Measurements from ENCODE around the gene GKN2. TPM values are rescaled to one million over a fixed set of nuclear protein-coding genes. Genes with fewer than 3 reads are reported as not detected.
A peak's percentile ranks its signal among the peaks of the same experiment; 100 is the strongest.

The GKN2 gene
- total RNA-seq, 1 experiment from 2014 or later, result not detected

DNA sequence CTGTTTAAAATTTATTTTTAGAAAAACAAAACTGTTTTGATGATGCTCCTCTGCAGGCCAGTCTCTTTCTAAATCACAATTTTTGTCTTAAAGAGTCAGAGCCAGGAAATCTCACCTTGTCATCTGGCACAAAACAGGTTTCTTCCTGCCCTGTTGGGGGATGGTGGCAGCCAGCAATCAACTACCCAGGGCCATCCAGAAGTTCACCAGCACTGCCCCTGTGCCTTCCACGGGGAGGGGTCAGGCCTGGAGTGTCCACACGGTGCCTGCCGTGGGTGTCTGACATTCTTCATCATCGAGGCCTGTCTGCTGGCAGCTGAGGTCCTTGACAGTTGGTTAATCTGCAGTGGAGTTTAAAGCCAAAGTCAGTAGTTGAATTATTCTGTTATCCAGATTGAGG is 41.4 kb downstream of the GKN2 start:
- Histone ChIP-seq H2BK12ac (ENCODE audit: insufficient read length, low read depth, low read length) (no peak overlapping the region), H3K23ac (ENCODE audit: insufficient read length, low read depth, low read length) (no peak overlapping the region), H3K4ac (ENCODE audit: low read depth, low read length) (no peak overlapping the region), H2BK15ac (ENCODE audit: low read depth, low read length) (no peak overlapping the region), H3K79me2 (ENCODE audit: insufficient read depth, low read length) (no peaks in the 10 kb centered on the region), H4K91ac (ENCODE audit: insufficient read length, low read depth, low read length) (no peak overlapping the region), H4K20me1 (ENCODE audit: control insufficient read depth, insufficient read depth, insufficient read length) (no peaks in the 10 kb centered on the region), H2AFZ (ENCODE audit: low read length) (no peak overlapping the region), H3T11ph (ENCODE audit: low read length) (no peak overlapping the region), H4K8ac (replicated peaks; ENCODE audit: insufficient read length, low read depth, low read length) (no peak overlapping the region), H3K23me2 (ENCODE audit: insufficient read length, low read depth, low read length, poor library complexity, severe bottlenecking) (no peaks in the 10 kb centered on the region), H3K9ac (ENCODE audit: extremely low read depth, insufficient read length, low read length) (no peak overlapping the region), H2AK5ac (ENCODE audit: insufficient read length, low read length) (no peak overlapping the region), H3K18ac (ENCODE audit: insufficient read length, low read depth, low read length) (no peak overlapping the region), H2BK5ac (ENCODE audit: insufficient read length, low read length) (no peak overlapping the region), H3K27me3 (ENCODE audit: insufficient read depth, low read length) (no peaks in the 10 kb centered on the region), H2BK20ac (ENCODE audit: low read depth, low read length, poor library complexity, severe bottlenecking) (no peak overlapping the region), H3K14ac (ENCODE audit: insufficient read depth, low read length) (peak overlapping the region; percentile 77; the same call in 1 of the 2 replicates), H3K27ac (ENCODE audit: insufficient read length, low read depth, low read length) (no peak overlapping the region), H4K5ac (ENCODE audit: insufficient read length, low read depth, low read length) (no peak overlapping the region), H3K4me2 (ENCODE audit: insufficient read depth, insufficient read length, low read length) (no peak overlapping the region), H3K9me3 (ENCODE audit: control insufficient read depth, low read depth, low read length) (no peaks in the 10 kb centered on the region), H3K79me1 (ENCODE audit: insufficient read depth, low read depth, low read length, poor library complexity, severe bottlenecking) (no peaks in the 10 kb centered on the region), H3K4me1 (ENCODE audit: insufficient read depth, low read length) (peaks cover 5% of the 10 kb centered on the region), H3K56ac (ENCODE audit: insufficient read length, low read depth, low read length) (no peak overlapping the region), H2BK120ac (ENCODE audit: low read depth, low read length, poor library complexity, severe bottlenecking) (no peak overlapping the region)
- Mint-ChIP-seq H3K27me3 (ENCODE audit: low read depth) (no peaks in the 10 kb centered on the region), H3K9me3 (peaks cover 0 to 10% of the 10 kb centered on the region in 2 experiments; a peak in 2 of 5 replicates), H3K27ac (no peak overlapping the region; a peak in 1 of 7 replicates), H3K4me3 (peak overlapping the region in 1 of 2 experiments; percentile 17; a peak in 1 of 5 replicates), H3K4me1 (peaks cover 17 to 20% of the 10 kb centered on the region in 2 experiments), H3K36me3 (ENCODE audit: insufficient read depth in 1 of 3, low read depth in 3 of 3) (0 out of 7 replicates have a peak, but pooled peaks cover 0 to 3% (median 0%) of the 10 kb centered on the region in 3 experiments)
- no CpG with 5 or more reads among the region's 4 CpGs for WGBS (ENCODE audit: extremely low coverage, insufficient read length, low lambda C conversion rate)
- DNase-seq, result no peak
- TF ChIP-seq, protein P1, sequence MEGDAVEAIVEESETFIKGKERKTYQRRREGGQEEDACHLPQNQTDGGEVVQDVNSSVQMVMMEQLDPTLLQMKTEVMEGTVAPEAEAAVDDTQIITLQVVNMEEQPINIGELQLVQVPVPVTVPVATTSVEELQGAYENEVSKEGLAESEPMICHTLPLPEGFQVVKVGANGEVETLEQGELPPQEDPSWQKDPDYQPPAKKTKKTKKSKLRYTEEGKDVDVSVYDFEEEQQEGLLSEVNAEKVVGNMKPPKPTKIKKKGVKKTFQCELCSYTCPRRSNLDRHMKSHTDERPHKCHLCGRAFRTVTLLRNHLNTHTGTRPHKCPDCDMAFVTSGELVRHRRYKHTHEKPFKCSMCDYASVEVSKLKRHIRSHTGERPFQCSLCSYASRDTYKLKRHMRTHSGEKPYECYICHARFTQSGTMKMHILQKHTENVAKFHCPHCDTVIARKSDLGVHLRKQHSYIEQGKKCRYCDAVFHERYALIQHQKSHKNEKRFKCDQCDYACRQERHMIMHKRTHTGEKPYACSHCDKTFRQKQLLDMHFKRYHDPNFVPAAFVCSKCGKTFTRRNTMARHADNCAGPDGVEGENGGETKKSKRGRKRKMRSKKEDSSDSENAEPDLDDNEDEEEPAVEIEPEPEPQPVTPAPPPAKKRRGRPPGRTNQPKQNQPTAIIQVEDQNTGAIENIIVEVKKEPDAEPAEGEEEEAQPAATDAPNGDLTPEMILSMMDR (conservative IDR thresholded peaks at IDR 0.05), result no peak

All from H9 (cell line).